ENCODE results near the gene CYP4F11.

GRCh38 chr19:15871570-15871969 is 62.8 kb downstream of the CYP4F11 start:
- TF ChIP-seq CTCF (IDR thresholded peaks at IDR 0.05): no peak
- no peak for TF ChIP-seq POLR2A (IDR thresholded peaks at IDR 0.05)
